ENCODE measurements around the gene FANCD2. TPM values are rescaled to one million over a fixed set of nuclear protein-coding genes. Genes with fewer than 3 reads are reported as not detected.
A peak's percentile ranks its signal among the peaks of the same experiment; 100 is the strongest.
"Not testable (repeated sequence)": the region's sequence is repeated elsewhere in the genome, so short reads cannot be mapped to it uniquely, and the experiment has no call there.

FANCD2 gene
- total RNA-seq, 1 experiment from 2014 or later, result 21.0 TPM

GRCh38 chr3:10091387-10091786, 65.2 kb downstream of the FANCD2 start:
- DNase-seq (ENCODE audit: extremely low read depth, low read depth), result not testable (repeated sequence)

DNA sequence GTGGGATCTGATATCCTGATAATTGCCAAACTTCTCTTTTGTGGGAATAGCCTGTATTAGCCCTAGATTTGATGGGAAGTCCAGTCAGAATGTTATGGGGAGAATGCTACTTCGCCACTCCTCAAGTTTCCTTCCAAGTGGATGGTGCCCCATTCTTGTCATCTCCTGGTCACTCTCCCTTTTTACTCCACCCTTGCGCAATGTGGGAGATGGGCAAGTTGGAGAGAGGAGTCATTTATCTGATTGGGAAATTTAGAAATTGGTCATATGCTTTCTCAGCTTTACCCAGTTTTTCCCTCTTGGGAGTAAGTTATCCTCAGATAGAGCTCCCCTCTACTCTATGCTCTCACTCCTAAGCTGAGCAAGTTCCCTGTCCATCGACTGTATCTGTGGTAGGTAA, 67.4 kb downstream of the FANCD2 start:
- no peak for DNase-seq (ENCODE audit: extremely low read depth, low read depth)

- DNase-seq (ENCODE audit: extremely low read depth, low read depth), result no peak
These were observed 72.8 kb downstream of the FANCD2 start for GRCh38 chr3:10099041-10099440.

DNA sequence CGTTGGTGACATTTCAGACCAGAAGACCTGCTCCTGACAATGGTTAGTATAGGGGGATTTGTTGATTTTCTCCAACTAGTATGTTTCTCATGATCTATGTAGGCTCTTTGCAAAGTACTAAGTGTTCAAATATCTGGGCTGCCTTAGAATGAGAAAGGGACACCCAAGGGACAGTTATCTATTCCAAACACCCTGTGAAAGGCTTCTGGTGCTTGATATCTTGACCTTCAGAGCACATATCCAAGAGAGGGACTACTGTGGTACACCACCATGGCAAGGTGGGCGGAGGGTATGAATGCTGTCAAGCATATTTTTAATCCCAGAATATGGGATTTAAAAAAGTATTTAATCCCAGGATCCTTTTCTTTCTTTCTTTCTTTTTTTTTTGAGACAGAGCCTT, 80.7 kb downstream of the FANCD2 start:
- DNase-seq (ENCODE audit: extremely low read depth, low read depth), result no peak

GRCh38 chr3:10108091-10108490, 81.9 kb downstream of the FANCD2 start, which contains the start of gene FANCD2OS:
FANCD2OS (minus strand) TSS chr3:10108255; CDS start chr3:10104774, 3,481 bp downstream.
- DNase-seq (ENCODE audit: extremely low read depth, low read depth), result no peak

DNA sequence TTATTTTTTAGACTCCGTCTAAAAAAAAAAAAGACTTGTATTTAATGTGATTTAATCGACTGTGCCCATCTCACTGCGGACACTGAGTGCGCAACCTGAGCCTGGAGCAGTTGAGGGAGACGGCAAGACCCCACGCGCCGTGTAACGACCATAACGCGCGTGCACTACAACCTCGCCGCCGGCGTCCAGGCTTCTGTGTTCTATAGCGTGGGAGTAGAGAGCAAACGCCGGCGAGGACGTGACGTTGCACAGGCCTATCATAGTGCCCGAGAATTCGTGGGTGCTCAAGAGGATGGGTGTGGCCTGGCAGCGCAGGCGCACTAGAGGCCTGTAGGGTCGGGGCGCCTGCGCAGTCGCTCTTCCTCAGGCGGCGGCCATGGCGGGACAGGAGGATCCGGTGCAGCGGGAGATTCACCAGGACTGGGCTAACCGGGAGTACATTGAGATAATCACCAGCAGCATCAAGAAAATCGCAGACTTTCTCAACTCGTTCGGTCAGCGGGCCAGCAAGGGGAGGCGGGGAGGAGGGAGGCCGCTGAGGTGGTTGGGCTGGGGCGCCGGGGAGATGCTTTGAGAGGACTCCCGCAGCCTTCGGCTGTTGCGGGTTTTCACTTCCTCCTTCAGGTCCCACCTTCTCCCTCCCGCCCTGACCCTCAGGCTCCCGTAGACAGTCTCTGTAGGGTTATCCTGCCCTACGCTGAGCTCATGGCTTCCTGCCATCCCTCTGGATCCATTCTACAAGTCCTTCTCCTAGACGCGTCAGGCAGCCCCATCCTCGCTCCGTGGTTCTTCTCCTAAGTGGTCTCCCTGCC, 89.3 kb downstream of the FANCD2 start, which contains the start of gene BRK1:
Gene BRK1, plus strand, starts transcription at position 350 of the 812 bp plus-strand sequence. Its CDS starts 27 bp downstream, at position 377.
- peak; percentile 94 for DNase-seq (ENCODE audit: extremely low read depth, low read depth)

- no peak for DNase-seq (ENCODE audit: extremely low read depth, low read depth)
These were observed 89.9 kb downstream of the FANCD2 start for GRCh38 chr3:10116138-10116460.

- DNase-seq (ENCODE audit: extremely low read depth, low read depth), result no peak
These were observed 90.7 kb downstream of the FANCD2 start for GRCh38 chr3:10116928-10117327.

GRCh38 chr3:10119376-10119775, 93.1 kb downstream of the FANCD2 start:
- DNase-seq (ENCODE audit: extremely low read depth, low read depth), result no peak

GRCh38 chr3:10121064-10121463, 94.8 kb downstream of the FANCD2 start:
- no peak for DNase-seq (ENCODE audit: extremely low read depth, low read depth)

- DNase-seq (ENCODE audit: extremely low read depth, low read depth), result no peak
These were observed 96.5 kb downstream of the FANCD2 start for GRCh38 chr3:10122724-10123123.

DNA sequence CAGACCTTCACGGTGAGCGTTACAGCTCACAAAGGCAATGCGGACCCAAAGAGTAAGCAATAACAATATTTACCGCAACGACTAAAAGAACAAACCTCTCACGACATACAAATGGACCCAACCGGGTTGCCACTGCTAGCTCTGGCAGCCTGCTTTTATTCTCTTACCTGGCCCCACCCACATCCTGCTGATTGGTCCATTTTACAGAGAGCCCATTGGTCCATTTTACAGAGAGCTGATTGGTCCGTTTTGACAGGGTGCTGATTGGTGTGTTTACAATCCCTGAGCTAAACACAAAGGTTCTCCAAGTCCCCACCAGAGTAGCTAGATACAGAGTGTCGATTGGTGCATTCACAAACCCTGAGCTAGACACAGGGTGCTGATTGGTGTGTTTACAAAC, 109.6 kb downstream of the FANCD2 start:
- not testable (repeated sequence) for DNase-seq (ENCODE audit: extremely low read depth, low read depth)

GRCh38 chr3:10136426-10137005, 110.3 kb downstream of the FANCD2 start:
- DNase-seq (ENCODE audit: extremely low read depth, low read depth), result no peak

GRCh38 chr3:10137178-10137577, 110.9 kb downstream of the FANCD2 start:
- DNase-seq (ENCODE audit: extremely low read depth, low read depth), result no peak

DNA sequence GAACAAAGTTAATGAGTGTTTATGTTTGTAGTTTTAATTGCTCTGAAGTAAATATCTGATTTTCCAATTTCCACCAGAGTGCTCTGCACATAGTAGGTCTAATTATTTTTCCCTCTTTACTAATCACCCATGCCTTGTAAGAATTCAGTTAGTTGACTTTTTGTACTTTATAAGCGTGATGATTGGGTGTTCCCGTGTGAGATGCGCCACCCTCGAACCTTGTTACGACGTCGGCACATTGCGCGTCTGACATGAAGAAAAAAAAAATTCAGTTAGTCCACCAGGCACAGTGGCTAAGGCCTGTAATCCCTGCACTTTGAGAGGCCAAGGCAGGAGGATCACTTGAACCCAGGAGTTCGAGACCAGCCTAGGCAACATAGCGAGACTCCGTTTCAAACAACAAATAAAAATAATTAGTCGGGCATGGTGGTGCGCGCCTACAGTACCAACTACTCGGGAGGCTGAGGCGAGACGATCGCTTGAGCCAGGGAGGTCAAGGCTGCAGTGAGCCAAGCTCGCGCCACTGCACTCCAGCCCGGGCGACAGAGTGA, 114.8 kb downstream of the FANCD2 start:
- DNase-seq (ENCODE audit: extremely low read depth, low read depth), result no peak

GRCh38 chr3:10142707-10143560, 116.7 kb downstream of the FANCD2 start:
- DNase-seq (ENCODE audit: extremely low read depth, low read depth), result no peak

DNA sequence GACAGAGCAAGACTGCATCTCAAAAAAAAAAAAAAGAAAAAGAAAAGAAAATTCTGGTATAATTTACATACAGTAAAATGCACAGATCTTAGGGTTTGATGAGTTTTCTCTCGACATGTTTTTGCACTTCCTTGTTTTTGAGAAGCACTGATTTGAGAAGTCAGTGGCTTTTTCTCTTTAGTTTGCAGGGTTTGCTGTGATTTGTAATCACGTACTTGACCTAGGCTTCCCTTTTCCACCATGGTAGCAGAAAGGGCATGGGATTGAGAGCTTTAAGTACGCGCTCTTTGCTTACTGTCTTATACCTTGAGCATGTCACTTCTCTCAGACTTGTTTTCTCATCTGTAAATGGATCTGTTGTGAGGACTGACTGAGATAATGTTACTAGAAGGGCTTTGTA, 119.4 kb downstream of the FANCD2 start:
- no peak for DNase-seq (ENCODE audit: extremely low read depth, low read depth)

- DNase-seq (ENCODE audit: extremely low read depth, low read depth), result no peak
These were observed 123.0 kb downstream of the FANCD2 start for GRCh38 chr3:10149226-10149625.

DNA sequence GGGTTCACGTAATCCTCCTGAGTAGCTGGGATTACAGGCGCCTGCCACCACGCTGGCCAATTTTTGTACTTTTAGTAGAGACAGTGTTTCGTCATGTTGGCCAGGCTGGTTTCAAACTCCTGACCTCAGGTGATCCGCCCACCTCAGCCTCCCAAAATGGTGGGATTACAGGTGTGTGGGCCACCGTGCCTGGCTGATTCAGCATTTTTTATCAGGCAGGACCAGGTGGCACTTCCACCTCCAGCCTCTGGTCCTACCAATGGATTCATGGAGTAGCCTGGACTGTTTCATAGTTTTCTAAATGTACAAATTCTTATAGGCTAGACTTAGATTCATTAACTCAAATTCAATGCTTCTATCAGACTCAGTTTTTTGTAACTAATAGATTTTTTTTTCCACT, 124.8 kb downstream of the FANCD2 start:
- DNase-seq (ENCODE audit: extremely low read depth, low read depth), result no peak

Data from NCI-H460 (cell line).